ENCODE results near the gene PRRT1.

The PRRT1 gene

GRCh38 chr6:32183483-32184083 lies 31.8 kb upstream of the PRRT1 start:
- no peak for TF ChIP-seq CTCF (IDR thresholded peaks at IDR 0.05)

- no peak for TF ChIP-seq CTCF (IDR thresholded peaks at IDR 0.05)
These were observed 31.3 kb upstream of the PRRT1 start for GRCh38 chr6:32183030-32183429.

- no peak for TF ChIP-seq CTCF (IDR thresholded peaks at IDR 0.05)
These were observed 30.8 kb upstream of the PRRT1 start for GRCh38 chr6:32182555-32182981.

- no peak for TF ChIP-seq CTCF (IDR thresholded peaks at IDR 0.05)
These were observed 30.3 kb upstream of the PRRT1 start for GRCh38 chr6:32181915-32182529.

- no peak for TF ChIP-seq CTCF (IDR thresholded peaks at IDR 0.05)
These were observed 29.5 kb upstream of the PRRT1 start for GRCh38 chr6:32181148-32181702.

GRCh38 chr6:32179766-32180405 lies 28.1 kb upstream of the PRRT1 start:
- TF ChIP-seq CTCF (IDR thresholded peaks at IDR 0.05): no peak

GRCh38 chr6:32178547-32179440 lies 27.1 kb upstream of the PRRT1 start:
- TF ChIP-seq CTCF (IDR thresholded peaks at IDR 0.05): no peak

Data from LNCAP (cell line).